ENCODE data around the gene DRAM1.
A peak's percentile ranks its signal among the peaks of the same experiment; 100 is the strongest.

The DRAM1 gene

DNA sequence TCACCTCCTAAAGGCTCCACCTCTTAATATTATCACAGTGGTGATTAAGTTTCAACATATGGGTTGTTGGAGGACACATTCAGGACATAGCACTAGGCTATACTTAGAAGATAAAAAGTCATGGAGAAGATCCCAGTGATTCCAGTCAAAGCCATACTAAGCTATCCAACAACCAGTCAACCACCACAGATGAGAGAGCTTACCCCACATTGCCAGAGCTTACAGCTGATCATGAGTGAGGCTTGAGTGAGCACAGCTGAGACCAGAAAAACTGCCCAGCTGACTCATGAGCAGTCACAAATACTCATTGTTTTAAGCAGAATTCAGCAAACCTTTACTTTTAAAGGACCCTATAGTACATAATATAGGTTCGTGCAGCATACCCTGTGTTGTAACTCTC, 85.1 kb downstream of the DRAM1 start:
- no peak for DNase-seq (ENCODE audit: low spot score)

DNA sequence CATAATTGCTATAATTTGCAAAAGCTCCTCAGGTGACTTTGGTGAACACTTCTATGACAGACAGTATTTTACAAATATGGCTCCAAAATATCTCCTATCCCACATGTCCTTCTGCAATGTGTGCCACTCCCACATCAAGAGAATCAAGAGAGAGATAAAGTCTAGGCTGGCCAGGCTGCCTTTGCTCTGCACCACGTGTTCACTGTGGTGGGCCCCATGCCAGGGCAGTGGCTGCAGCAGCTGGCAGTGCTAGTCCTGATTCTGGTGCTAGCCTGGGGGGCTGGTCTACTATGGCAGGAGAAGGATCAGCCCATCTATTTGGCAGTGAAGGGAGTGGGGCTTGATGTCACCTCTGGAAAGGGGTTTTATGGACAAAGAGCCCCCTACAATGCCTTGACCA, 86.3 kb downstream of the DRAM1 start:
- no peaks in the 10 kb centered on the region for H3K4me1 ChIP-seq (ENCODE audit: insufficient read depth, poor library complexity, severe bottlenecking)
- H3K36me3 ChIP-seq (ENCODE audit: low read depth) = no peaks in the 10 kb centered on the region
- H3K27me3 ChIP-seq (ENCODE audit: insufficient read depth, poor library complexity, severe bottlenecking) = no peaks in the 10 kb centered on the region
- H3K9me3 ChIP-seq (ENCODE audit: severe bottlenecking) = no peaks in the 10 kb centered on the region
- H3K4me3 ChIP-seq (ENCODE audit: severe bottlenecking) = no peak overlapping the region
- DNase-seq (ENCODE audit: low spot score) (no peak), ATAC-seq (ENCODE audit: low read depth) (no peak)
- no peak overlapping the region for H3K27ac ChIP-seq (ENCODE audit: poor library complexity, severe bottlenecking)
- TF ChIP-seq, protein P1, sequence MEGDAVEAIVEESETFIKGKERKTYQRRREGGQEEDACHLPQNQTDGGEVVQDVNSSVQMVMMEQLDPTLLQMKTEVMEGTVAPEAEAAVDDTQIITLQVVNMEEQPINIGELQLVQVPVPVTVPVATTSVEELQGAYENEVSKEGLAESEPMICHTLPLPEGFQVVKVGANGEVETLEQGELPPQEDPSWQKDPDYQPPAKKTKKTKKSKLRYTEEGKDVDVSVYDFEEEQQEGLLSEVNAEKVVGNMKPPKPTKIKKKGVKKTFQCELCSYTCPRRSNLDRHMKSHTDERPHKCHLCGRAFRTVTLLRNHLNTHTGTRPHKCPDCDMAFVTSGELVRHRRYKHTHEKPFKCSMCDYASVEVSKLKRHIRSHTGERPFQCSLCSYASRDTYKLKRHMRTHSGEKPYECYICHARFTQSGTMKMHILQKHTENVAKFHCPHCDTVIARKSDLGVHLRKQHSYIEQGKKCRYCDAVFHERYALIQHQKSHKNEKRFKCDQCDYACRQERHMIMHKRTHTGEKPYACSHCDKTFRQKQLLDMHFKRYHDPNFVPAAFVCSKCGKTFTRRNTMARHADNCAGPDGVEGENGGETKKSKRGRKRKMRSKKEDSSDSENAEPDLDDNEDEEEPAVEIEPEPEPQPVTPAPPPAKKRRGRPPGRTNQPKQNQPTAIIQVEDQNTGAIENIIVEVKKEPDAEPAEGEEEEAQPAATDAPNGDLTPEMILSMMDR (IDR thresholded peaks at IDR 0.05; ENCODE audit: poor library complexity, severe bottlenecking) = no peak

More for the DNA sequence above, 85.1 kb downstream of the DRAM1 start:
- TF ChIP-seq, protein P1 (IDR thresholded peaks at IDR 0.05; ENCODE audit: poor library complexity, severe bottlenecking) = no peak
- Histone ChIP-seq H3K27ac (ENCODE audit: poor library complexity, severe bottlenecking) (no peak overlapping the region), H3K4me1 (ENCODE audit: insufficient read depth, poor library complexity, severe bottlenecking) (no peaks in the 10 kb centered on the region), H3K36me3 (ENCODE audit: low read depth) (no peaks in the 10 kb centered on the region), H3K27me3 (ENCODE audit: insufficient read depth, poor library complexity, severe bottlenecking) (no peaks in the 10 kb centered on the region), H3K4me3 (ENCODE audit: severe bottlenecking) (no peak overlapping the region), H3K9me3 (ENCODE audit: severe bottlenecking) (no peaks in the 10 kb centered on the region)
- peak; percentile 27; the same call in 1 of the 3 replicates for ATAC-seq (ENCODE audit: low read depth)

- Histone ChIP-seq H3K4me3 (ENCODE audit: severe bottlenecking) (no peak overlapping the region), H3K27me3 (ENCODE audit: insufficient read depth, poor library complexity, severe bottlenecking) (no peaks in the 10 kb centered on the region), H3K36me3 (ENCODE audit: low read depth) (no peaks in the 10 kb centered on the region), H3K4me1 (ENCODE audit: insufficient read depth, poor library complexity, severe bottlenecking) (no peaks in the 10 kb centered on the region), H3K27ac (ENCODE audit: poor library complexity, severe bottlenecking) (no peak overlapping the region), H3K9me3 (ENCODE audit: severe bottlenecking) (no peaks in the 10 kb centered on the region)
- DNase-seq (ENCODE audit: low spot score) (no peak), ATAC-seq (ENCODE audit: low read depth) (no peak)
- TF ChIP-seq, protein P1 (IDR thresholded peaks at IDR 0.05; ENCODE audit: poor library complexity, severe bottlenecking) = no peak
Observed at GRCh38 chr12:101966496-101966895, 89.1 kb downstream of the DRAM1 start.

DNA sequence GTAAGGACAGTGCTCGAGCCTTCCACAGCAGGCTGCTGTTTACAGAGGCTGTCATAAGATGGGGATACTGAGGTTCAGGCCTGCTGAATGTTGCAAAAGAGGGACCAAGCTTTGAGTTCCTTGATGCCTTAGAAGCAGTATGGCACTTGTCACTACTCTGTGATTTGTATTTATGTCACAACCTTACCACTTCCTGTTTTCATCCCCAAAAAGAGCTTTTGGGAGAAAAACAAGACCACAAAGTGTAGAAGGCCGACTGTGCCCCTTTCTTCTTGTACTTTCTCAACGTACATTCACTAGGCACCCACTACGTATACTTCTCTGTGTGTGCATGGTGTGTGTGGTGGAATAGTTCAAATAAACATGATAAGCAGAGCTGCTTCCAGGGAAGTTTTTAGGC, 90.1 kb downstream of the DRAM1 start:
- ATAC-seq (ENCODE audit: low read depth) (no peak), DNase-seq (ENCODE audit: low spot score) (no peak)
- Histone ChIP-seq H3K4me1 (ENCODE audit: insufficient read depth, poor library complexity, severe bottlenecking) (no peaks in the 10 kb centered on the region), H3K36me3 (ENCODE audit: low read depth) (no peaks in the 10 kb centered on the region), H3K9me3 (ENCODE audit: severe bottlenecking) (no peaks in the 10 kb centered on the region), H3K27me3 (ENCODE audit: insufficient read depth, poor library complexity, severe bottlenecking) (no peaks in the 10 kb centered on the region), H3K4me3 (ENCODE audit: severe bottlenecking) (no peak overlapping the region), H3K27ac (ENCODE audit: poor library complexity, severe bottlenecking) (no peak overlapping the region)
- TF ChIP-seq, protein P1 (IDR thresholded peaks at IDR 0.05; ENCODE audit: poor library complexity, severe bottlenecking) = no peak

DNA sequence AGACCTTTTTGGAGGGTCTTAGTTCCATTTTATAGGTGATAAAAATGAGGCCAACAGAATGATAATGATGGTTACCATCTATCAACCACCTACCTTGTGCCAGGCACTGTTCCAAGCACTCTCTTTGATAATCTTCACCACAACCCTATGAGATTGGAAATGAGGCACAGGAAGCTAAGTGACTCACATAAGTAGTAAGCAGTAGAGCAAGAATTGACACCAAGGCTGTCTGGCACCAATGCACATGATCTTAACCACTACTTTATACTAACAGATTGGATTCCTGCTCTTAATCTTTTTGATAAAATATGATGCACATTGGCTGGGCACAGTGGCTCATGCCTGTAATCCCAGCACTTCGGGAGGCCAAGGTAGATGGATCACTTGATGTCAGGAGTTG, 91.4 kb downstream of the DRAM1 start:
- Histone ChIP-seq H3K27me3 (ENCODE audit: insufficient read depth, poor library complexity, severe bottlenecking) (no peaks in the 10 kb centered on the region), H3K4me3 (ENCODE audit: severe bottlenecking) (no peak overlapping the region), H3K4me1 (ENCODE audit: insufficient read depth, poor library complexity, severe bottlenecking) (no peaks in the 10 kb centered on the region), H3K27ac (ENCODE audit: poor library complexity, severe bottlenecking) (no peak overlapping the region), H3K36me3 (ENCODE audit: low read depth) (no peaks in the 10 kb centered on the region), H3K9me3 (ENCODE audit: severe bottlenecking) (no peaks in the 10 kb centered on the region)
- DNase-seq (ENCODE audit: low spot score) (no peak), ATAC-seq (ENCODE audit: low read depth) (no peak)
- TF ChIP-seq, protein P1 (IDR thresholded peaks at IDR 0.05; ENCODE audit: poor library complexity, severe bottlenecking) = no peak

Data from RWPE2 (cell line).